GM20431 (cell line): ENCODE data around the gene ZIC1.

ENCODE experiments used
- in situ Hi-C: fragments of 300-500 bp; cut with MseI, MboI; formaldehyde crosslinking; loops from one replicate; pipeline ENCODE4 v1.15.0; 2020; ENCODE audit warnings: low sequenced_read_pairs; ENCODE audit not compliant: unreplicated experiment

ZIC1 gene

DNA sequence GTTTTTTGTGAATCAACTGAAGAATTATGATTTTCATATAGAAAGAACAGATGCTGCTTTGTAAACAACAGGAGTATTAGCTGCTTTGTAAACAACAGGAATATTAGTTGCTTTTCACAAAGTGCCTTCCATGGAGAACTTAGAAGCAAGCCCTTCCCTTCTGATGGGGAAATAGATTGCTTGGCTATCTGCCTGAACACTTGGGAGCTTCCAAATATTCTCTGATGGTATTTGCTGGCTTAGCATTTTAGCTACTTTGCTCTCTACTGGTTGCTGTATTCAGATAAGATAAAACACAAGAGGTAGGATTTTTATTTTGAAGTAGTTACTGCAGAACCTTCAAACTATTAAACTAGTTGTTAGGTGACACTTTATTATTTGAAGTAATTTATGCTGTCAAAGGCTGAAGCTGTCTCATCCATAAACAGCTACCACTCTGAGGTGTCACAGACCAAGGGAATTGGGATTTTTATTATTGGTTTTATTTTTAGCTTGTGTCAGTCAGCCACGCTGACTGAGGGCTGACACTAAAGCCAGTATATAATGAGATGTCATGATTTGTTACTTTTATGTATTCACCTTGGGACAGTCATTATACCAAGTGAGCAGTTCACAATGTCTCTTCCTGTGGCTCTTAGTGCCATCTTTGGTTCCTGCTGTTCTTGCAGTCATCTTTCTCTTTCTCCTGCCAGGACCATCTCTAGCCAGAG is 50.0 kb downstream of the ZIC1 start:
- in situ Hi-C loops: no loop called here

DNA sequence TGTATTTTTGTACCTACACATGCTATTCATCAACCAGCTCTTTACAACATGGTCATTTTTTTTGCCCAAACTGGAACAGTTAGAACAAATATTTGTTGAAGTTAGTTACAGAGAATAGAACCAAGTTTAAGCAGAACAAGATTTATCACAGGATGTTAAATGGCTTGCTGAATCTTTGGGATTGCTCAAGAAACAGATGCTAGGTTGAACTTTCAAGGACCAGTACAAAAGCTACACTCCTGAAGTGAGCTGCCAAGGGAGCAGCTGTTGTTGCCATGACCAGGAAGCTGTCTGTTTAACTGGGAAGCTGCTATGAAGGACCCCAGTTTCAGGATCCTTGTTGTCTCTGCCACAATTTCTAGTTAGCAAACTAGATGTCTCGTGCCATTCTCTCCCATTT is 53.7 kb downstream of the ZIC1 start:
- in situ Hi-C loops: no loop called here
